Measurements from ENCODE around the gene CD59.

- no peak for TF ChIP-seq CTCF (conservative IDR thresholded peaks at IDR 0.05; ENCODE audit: low read depth, low read length)
- no peak for TF ChIP-seq EZH2 (IDR thresholded peaks at IDR 0.05; ENCODE audit: low read length, unreplicated experiment)
- no peak for TF ChIP-seq EZH2phosphoT487 (IDR thresholded peaks at IDR 0.05; ENCODE audit: borderline replicate concordance, low read length)
Observed at GRCh38 chr11:33736148-33736812, at the start of gene CD59.

All from PC-3 (cell line).